GM18520 (cell line): ENCODE measurements around the gene TSPAN32.
"Not testable (repeated sequence)": the region's sequence is repeated elsewhere in the genome, so short reads cannot be mapped to it uniquely, and the experiment has no call there.

Experiments used
- ATAC-seq: cut with Tn5 transposase; IDR thresholded peaks from one replicate; pipeline ENCODE4 v1.9.1; 2021; ENCODE audit not compliant: unreplicated experiment

TSPAN32 gene

DNA sequence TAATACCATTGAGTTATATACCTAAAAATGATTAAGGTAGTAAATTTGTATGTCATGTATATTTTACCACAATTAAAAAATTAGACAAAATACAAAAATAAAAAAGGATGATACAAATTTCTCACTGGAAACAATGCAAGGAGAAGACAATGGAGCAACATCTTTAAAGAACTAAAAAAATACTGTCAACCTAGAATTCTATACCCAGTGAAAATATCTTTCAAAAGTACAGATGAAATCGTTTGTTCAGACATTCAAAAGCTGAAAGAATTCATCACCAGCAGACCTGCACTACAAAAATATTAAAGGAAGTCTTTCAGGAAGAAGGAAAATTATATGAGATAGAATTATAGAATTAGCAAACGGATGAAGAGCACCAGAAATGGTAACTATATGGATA, 21.6 kb upstream of the TSPAN32 start:
- no peak for ATAC-seq

DNA sequence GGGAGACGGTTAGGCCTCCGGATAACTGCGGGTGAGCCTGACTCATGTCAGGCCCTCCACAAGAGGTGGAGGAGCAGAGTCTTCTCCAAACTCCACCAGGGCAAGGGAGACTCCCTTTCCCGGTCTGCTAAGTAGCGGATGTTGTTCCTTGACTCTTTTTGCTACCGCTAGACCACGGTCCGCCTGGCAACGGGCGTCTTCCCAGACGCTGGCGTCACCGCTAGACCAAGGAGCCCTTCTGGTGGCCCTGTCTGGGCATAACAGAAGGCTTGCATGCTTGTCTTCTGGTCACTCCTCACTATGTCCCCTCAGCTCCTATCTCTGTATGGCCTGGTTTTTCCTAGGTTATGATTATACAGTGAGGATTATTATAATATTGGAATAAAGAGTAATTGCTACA, 15.5 kb upstream of the TSPAN32 start:
- ATAC-seq = not testable (repeated sequence)

DNA sequence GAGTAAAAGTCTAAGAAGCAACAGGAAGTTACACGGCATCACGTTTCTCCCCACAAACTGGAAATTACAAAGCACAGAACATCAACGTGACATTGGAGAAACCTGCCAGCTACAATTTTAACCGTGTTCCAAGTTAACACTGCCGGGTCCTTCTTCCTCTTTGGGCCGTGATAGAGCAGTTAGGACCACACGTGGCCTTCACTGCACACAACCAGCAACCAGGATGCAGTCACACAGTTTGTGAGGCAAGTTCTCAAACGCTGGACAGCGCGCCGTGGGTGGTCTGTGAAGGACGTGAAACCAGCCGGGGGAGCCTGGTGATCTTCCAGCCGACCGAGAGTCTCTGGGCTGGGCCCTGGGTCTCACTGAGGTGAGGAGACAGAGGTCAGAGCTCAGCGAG, 14.7 kb upstream of the TSPAN32 start:
- ATAC-seq = no peak

DNA sequence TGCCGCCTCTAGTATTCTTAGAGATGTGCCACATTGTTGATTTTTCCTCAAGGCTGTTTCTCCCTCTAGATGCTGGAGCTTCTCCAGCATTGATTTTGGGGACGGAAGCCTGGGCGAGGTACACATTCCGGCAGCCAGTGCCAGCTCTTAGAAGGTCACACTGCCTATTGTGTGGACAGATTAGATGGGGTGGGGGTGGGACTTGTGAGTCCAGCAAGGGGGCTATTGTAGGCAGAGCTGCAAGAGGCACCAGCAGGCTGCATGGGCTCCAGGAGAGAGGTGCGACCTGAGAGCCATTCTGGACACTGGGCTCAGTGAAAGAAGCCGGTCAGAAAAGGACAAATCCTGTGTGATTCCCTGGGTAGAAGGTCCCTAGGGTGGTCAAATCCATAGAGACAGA, 12.5 kb upstream of the TSPAN32 start:
- no peak for ATAC-seq

DNA sequence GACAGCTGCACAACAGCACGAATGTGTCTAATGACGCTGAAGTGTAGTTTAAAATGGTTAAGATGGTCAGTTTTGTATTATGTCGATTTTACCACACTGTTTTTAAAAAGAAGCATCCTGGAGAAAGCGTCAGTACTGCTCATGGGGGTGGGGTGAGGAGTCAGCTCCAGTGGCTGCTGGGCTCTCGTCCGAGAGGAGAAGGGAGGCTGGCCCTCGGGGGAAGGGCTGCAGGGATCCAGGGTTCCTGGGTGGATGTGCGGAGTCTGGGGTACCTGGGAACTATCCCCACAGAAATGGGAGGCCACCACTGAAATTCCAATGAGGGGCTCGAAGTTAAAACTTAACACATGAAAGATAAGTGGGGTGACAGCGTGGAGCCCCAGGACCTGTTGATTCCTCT, 12.0 kb upstream of the TSPAN32 start:
- ATAC-seq = no peak

DNA sequence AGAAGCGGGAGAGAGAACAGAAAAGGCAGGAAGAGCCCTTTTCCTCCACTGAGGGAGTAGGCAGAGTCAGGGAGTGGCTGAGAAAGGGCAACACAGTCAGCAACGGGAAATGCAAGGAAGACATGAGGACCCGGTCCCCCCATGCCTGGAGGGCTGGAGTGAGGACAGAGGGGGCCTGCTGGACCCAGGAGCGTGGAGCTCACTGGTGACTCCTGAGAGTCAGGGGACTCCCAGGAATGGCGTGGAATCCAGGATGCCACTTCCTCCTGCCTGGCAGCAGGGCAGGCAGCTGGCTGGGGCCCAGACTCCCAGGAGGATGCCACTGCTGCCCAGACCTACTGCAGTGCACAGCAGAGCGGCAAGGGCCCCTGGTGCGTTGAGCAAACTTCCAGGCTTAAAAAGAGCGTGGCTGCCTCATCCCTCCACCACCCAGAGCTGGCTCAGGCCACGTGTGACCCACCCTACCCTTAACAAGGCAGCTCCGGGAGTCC, 11.4 kb upstream of the TSPAN32 start:
- ATAC-seq = no peak

DNA sequence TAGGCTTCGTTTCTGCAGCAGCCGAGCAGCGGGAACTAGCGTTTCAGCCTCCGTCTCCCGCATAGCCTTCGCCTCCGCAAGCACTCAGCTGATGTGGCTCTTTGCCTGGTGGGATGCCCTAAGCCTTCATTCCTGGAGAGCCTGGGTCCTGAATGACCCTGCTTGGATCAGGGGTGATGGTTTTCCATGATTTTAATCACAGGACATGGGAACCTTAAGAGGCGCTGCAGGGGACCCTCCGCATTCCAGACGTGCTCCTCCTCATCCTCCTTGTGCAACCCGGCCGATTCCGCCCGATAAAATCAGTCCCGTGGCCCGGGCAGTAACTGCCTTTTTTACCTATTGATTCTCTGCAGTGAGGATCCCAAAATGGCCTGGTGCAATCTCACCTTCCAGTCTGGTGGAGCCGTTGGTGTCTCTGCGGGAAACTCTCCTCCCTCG, 8.3 kb upstream of the TSPAN32 start:
- ATAC-seq = no peak

- ATAC-seq = no peak
Observed at GRCh38 chr11:2293984-2294925, 7.6 kb upstream of the TSPAN32 start.

- no peak for ATAC-seq
Observed at GRCh38 chr11:2294926-2295290, 6.9 kb upstream of the TSPAN32 start.

- no peak for ATAC-seq
Observed at GRCh38 chr11:2295971-2296912, 5.6 kb upstream of the TSPAN32 start.

DNA sequence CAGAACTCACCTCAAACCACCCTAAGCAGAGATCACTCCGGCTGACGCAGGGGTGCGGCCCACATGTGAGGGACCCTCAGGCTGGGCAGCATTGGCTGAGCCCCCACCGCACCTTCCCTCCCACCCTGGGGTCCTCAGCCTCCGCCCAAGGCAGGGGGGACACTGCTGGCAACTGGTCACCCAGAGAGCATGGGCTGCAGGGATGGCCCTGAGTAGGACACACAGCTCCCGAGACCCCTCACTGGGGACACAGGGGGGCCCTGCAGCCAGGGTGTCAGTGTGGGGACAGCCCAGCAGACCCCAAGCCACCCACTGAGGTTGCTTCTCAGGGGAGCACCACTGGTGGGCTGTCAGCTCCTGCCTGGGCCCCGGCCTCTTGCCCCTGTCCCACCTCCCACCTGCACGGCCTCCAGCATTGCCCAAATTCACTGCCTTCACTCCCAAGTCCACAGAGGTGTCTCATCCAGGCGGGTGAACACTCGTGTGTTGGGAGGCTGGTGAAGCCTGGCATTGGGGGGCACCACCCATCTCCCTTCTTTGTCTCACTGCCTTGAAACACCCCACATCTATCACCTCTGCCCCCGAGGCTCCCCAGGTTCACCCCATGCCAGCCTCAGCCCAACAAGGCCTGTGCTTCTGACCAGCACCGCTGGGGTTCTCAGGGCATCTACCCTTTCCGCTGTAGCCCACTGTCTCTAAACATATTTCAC, 4.7 kb upstream of the TSPAN32 start:
- no peak for ATAC-seq

DNA sequence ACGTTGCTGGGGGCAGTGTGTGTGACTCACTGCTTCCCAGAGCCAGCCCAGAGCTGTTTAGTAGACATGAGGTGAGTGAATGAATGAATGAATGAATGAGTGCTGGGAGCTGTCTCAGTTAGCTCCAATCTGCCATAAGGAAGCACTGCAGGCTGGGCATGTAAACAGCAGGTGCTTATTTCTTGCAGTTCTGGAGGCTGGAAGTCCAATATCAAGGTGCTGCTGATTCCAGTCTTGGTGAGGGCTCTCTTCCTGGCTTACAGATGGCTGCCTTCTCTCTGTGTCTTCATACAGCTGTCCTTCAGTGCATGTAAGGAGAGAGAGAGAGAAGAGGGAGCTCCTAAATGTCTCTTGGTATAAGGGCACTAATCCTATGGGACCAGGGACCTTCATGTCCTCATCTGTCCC, 4.2 kb upstream of the TSPAN32 start:
- ATAC-seq = no peak

DNA sequence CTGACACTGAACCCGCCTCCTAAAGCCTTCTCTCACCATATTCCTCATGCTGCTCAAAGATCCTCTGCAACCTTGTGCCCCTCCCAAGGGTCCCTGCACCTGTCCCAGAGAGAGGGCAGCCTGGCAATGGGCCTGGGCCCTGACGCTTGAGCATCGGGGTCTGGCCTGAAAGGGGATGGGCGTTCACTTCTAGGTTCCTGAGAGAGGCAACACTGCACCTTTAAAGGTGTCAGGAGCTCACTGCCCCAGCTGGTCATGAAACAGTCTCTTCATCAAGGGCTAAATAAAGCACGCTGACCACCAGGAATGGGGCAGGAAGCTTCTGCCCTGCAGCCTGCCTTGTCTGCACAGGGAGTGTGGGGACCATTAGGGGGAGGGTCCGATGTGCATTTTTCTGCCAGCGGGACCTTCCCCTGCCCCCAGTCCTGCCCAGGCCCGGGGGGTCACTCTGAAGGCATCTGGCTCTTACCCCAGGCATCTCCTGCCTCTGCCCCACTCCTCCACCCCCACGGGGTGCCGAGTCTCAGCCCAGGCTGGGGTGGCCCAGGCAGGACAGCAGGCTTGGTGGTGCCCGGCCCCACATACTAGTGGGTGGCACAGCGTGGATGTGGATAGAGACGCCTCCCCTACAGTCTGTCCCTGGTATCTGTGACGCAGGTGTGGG, 3.5 kb upstream of the TSPAN32 start:
- no peak for ATAC-seq

- ATAC-seq = no peak
Observed at GRCh38 chr11:2298795-2299761, 2.7 kb upstream of the TSPAN32 start.

GRCh38 chr11:2299773-2300172, 2.0 kb upstream of the TSPAN32 start:
- no peak for ATAC-seq

DNA sequence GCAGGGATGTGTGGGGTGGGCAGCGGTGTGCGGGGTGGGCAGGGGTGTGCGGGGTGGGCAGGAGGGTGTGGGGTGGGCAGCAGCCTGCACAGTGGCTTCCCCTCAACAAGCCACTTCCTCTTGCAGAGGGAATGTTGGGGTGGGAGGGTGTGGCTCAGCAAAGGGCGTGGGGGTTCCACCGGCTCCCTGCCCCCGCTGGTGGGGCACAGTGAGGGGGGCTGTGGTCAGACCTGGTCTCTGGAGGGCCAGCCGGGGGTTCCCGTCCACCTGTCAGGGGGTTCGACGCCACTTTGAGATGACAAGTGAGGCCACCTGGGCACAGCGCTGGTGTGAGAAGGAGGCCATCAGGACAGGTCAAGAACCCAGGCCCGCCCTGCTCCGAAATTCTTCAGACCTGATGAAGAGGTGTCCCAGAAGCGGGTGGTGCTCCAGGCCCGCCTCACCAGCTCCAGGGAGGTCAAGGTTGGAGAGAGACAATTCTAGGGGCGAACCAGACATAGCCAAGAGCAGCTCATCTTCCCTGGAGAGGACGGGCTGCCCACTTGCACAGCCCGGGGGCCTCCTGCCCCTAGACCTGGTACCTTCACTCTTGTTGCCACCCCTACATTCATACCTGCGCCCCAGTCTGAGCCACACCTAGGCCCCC, 1.4 kb upstream of the TSPAN32 start:
- ATAC-seq = no peak

GRCh38 chr11:2300936-2301630, 730 bp upstream of the TSPAN32 start:
- ATAC-seq = no peak

- no peak for ATAC-seq
Observed at GRCh38 chr11:2302306-2302895, 588 bp downstream of the TSPAN32 start.
